SU-DHL-6 (cell line): ENCODE results near the gene STK26.

Experiments used
- H2AFZ ChIP-seq: fragments of 200-600 bp; sonication (generic); 2 replicates; pipeline ENCODE4 v1.6.1; 2014; ENCODE audit warnings: low read depth, mild to moderate bottlenecking, moderate library complexity, mixed read lengths, antibody characterized with exemption, low read length; ENCODE audit not compliant: severe bottlenecking
- H3F3A ChIP-seq: fragments of 200-600 bp; shearing (Covaris generic); 2 replicates; pipeline ENCODE4 v1.6.0; 2016; ENCODE audit warnings: antibody characterized with exemption, mild to moderate bottlenecking; ENCODE audit not compliant: insufficient read depth
- H3K27ac ChIP-seq: fragments of 200-600 bp; sonication (generic); 2 replicates; pipeline ENCODE4 v1.5.1; 2016; ENCODE audit warnings: low read depth, mild to moderate bottlenecking, low read length, moderate library complexity, mixed read lengths
- H3K27me3 ChIP-seq: fragments of 200-600 bp; sonication (generic), shearing (Covaris generic); 2 replicates; pipeline ENCODE4 v1.6.0; 2014; ENCODE audit warnings: mild to moderate bottlenecking, low read length
- H3K36me3 ChIP-seq: fragments of 200-600 bp; sonication (generic); 2 replicates; pipeline ENCODE4 v1.6.1; 2014; ENCODE audit warnings: mild to moderate bottlenecking, low read length, mixed read lengths
- H3K4me2 ChIP-seq: fragments of 300-600, 200-600 bp; shearing (Covaris generic), sonication (generic); 2 replicates; pipeline ENCODE4 v1.6.0; 2014; ENCODE audit warnings: low read length, low read depth, mild to moderate bottlenecking; ENCODE audit not compliant: poor library complexity, severe bottlenecking
- H3K4me3 ChIP-seq: fragments of 200-600 bp; sonication (generic); 2 replicates; pipeline ENCODE4 v1.5.1; 2014; ENCODE audit warnings: antibody characterized with exemption, low read length, mild to moderate bottlenecking, mixed read lengths; ENCODE audit not compliant: insufficient read depth, poor library complexity, severe bottlenecking
- H3K79me2 ChIP-seq: fragments of 200-600 bp; sonication (generic); 2 replicates; pipeline ENCODE4 v1.6.1; 2014; ENCODE audit warnings: mild to moderate bottlenecking, low read length, moderate library complexity; ENCODE audit not compliant: insufficient read depth
- H3K9ac ChIP-seq: fragments of 200-600 bp; sonication (generic); 2 replicates; pipeline ENCODE4 v1.7.0; 2014; ENCODE audit warnings: mild to moderate bottlenecking, low read length
- H3K9me2 ChIP-seq: fragments of 200-600 bp; sonication (generic); replicated peaks from 2 replicates; pipeline ENCODE4 v1.6.1; 2014; ENCODE audit warnings: low read length; ENCODE audit not compliant: insufficient read depth
- H3K9me3 ChIP-seq: fragments of 200-600 bp; sonication (generic); 2 replicates; pipeline ENCODE4 v1.6.1; 2014; ENCODE audit warnings: low read length, mixed read lengths; ENCODE audit not compliant: insufficient read depth
- H4K20me1 ChIP-seq: fragments of 200-600 bp; sonication (generic); 2 replicates; pipeline ENCODE4 v1.6.1; 2014; ENCODE audit warnings: low read depth, mild to moderate bottlenecking, antibody characterized with exemption, low read length, moderate library complexity, mixed read lengths
- CTCF ChIP-seq: fragments of 200-600 bp; sonication (generic); IDR thresholded peaks from one replicate; pipeline ENCODE4 v1.5.1; 2017; ENCODE audit warnings: antibody characterized with exemption, mild to moderate bottlenecking, low read length, moderate library complexity; ENCODE audit not compliant: insufficient read depth, poor library complexity, severe bottlenecking
- EZH2phosphoT487 ChIP-seq: fragments of 200-600 bp; sonication (generic), shearing (Covaris generic); conservative IDR thresholded peaks from 2 replicates; pipeline ENCODE4 v1.6.1; 2018; ENCODE audit warnings: mild to moderate bottlenecking, antibody characterized with exemption, low read length, moderate library complexity, mixed read lengths

Gene STK26

GRCh38 chrX:132120913-132121312, 97.8 kb downstream of the STK26 start:
- Histone ChIP-seq H2AFZ (no peak overlapping the region), H3K79me2 (no peaks in the 10 kb centered on the region), H3K9me3 (no peaks in the 10 kb centered on the region), H3K4me3 (no peak overlapping the region), H3K9ac (no peak overlapping the region), H3K27ac (no peak overlapping the region), H4K20me1 (no peaks in the 10 kb centered on the region), H3K9me2 (no peaks in the 10 kb centered on the region), H3K4me2 (no peak overlapping the region), H3F3A (no peaks in the 10 kb centered on the region), H3K36me3 (no peaks in the 10 kb centered on the region), H3K27me3 (no peaks in the 10 kb centered on the region)
- TF ChIP-seq CTCF (no peak), EZH2phosphoT487 (no peak)
